ENCODE measurements around the gene TSPAN4.

The TSPAN4 gene

DNA sequence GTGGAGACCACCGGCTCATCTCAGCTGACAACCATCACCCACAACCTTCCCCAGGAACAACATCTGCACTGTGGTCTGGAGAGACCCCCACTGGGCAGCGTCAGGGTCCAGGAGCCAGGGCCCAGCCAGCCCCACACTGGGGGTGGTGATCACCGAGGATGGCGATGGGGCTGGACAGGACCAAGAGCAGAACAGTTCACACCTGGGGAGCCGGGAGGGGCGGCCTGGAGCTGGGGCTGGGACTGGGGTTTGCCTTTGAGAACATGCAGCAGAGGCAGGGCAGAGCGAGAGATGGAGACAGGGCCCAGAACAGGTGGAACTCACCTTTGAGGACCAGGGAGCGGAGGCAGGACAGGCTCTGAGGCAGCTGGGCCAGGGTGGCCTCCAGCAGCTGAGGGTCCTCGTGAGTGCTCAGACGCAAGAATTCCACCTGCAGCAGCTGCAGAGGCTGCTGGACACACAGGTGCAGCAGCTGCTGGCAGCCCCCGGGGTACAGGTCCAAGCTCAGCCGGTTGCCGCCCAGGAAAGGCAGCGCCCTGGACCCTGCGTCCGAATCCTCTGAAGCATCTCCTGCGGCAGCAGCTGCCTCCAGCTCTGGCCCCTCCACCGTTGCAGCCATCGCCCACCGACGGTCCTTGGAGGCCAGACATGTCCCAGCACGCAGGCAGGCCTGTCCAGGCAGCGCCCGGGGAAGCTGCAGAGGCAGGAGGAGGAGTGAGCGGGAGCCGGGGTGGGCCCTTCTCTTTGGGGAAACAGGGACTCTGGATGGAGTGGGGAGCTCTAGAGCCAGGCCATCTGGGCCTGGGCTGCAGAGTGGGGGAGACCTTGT lies 38.7 kb upstream of the TSPAN4 start:
- DNase-seq = no peak

GRCh38 chr11:804599-804964 lies 38.1 kb upstream of the TSPAN4 start:
- DNase-seq = no peak

DNA sequence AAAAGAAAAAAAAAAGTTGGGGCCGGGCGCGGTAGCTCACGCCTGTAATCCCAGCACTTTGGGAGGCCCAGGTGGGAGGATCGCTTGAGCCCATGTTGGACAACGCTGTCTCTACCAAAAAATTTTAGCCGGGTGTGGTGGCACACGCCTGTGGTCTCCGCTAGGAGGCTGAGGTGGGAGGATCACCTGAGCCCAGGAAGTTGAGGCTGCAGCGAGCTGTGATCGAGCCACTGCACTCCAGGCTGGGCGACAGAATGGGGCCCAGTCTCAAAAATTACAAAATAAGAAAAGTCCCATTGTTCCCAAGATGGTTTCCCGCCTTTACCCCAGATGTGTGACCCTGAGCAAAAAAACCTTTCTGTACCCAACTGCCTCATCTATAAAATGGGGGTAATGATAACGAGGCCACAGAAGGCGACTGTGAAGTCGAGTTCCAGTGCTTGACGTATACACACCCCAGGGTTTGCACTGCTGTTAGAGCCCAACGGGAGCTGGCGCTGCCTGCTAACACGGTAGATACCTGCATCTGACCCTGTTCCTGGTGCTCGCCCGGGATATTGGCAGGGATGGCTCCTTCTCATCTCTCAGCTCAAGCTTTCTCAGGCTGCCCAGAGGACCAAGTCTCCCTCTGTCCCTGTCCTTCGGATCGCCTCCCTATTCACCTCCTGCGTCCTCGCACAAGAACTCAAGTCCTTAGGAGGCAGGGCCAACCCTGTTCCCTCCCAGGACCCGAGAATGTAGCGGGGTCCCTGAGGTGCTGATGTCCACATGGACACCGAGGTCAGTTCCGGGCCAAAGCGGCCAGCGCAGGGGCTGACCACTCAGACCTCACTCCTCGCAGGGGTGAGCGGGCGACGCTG lies 34.0 kb upstream of the TSPAN4 start:
- DNase-seq = peak in 5 of 51 donors; percentile 69 to 88 (median 77)

GRCh38 chr11:809287-810039 lies 33.2 kb upstream of the TSPAN4 start, which contains the start of gene RPLP2:
TSS of gene RPLP2 (plus strand) at chr11:809967. CDS start at chr11:810235, 268 bp downstream.
- DNase-seq = peak; percentile 86 to 100 (median 97)

- DNase-seq = no peak
Observed at GRCh38 chr11:810040-810567, 32.5 kb upstream of the TSPAN4 start.

- no peak for DNase-seq
Observed at GRCh38 chr11:811446-812245, 31.0 kb upstream of the TSPAN4 start.

DNA sequence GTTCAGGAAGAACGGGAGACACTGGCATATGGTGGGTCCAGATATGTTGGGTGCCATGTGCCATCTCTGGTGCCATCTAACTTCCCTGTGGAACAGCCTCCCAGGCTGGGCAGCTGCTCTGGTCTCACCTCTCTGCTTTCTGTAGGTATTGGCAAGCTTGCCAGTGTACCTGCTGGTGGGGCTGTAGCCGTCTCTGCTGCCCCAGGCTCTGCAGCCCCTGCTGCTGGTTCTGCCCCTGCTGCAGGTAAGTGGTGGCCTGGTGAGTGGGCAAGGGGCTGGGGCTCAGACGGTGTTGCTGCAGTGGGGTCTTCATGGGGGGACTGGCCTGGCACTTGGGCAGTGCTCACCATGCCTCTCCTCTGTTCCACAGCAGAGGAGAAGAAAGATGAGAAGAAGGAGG lies 30.3 kb upstream of the TSPAN4 start:
- no peak for DNase-seq

DNA sequence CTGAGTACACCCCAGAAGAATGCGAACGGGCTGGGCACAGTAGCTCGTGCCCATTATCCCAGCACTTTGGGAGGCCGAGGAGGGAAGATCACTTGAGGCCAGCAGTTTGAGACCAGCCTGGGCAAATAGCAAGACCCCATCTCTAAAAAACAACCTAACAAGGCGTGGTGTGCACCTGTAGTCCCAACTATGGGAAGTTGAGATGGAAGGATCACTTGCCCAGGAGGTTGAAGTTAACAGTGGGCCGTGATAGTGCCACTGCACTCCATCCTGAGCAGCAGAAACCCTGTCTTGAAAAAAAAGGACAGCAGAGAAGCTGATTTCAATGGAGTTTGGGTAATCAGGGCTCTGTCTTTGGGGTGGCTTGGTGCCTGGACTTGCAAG lies 29.6 kb upstream of the TSPAN4 start:
- DNase-seq = no peak

DNA sequence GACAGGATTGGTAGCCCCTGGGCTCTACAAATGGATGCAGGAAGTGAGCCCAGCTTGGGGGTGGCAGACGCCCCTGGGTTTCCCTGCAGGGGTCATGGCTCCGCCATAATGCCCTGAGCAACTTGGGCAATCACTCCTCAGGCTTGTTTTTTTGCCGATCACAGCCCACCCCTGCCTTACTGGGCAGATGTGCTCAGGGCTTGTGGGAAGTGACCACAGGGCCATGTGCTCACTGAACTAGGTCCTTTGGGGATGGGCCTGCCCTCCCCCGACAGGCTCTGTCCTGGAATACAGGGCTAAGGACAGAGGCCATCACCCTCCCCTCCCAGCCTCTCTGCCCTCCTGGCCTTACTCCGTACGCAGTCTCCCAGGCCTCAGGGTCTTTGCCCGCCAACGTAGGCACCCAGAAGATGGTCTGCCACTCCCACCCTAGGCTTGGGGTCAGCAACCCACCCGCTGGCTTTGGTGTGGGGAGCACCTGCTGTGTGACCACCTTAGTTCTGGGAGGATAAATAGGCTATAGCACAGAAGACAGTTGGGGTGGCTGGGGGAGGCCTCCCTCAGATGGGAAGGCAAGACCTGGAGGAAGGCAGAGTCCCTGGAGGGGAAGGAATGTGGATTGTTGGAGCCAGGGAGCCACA lies 29.1 kb upstream of the TSPAN4 start:
- DNase-seq = no peak

DNA sequence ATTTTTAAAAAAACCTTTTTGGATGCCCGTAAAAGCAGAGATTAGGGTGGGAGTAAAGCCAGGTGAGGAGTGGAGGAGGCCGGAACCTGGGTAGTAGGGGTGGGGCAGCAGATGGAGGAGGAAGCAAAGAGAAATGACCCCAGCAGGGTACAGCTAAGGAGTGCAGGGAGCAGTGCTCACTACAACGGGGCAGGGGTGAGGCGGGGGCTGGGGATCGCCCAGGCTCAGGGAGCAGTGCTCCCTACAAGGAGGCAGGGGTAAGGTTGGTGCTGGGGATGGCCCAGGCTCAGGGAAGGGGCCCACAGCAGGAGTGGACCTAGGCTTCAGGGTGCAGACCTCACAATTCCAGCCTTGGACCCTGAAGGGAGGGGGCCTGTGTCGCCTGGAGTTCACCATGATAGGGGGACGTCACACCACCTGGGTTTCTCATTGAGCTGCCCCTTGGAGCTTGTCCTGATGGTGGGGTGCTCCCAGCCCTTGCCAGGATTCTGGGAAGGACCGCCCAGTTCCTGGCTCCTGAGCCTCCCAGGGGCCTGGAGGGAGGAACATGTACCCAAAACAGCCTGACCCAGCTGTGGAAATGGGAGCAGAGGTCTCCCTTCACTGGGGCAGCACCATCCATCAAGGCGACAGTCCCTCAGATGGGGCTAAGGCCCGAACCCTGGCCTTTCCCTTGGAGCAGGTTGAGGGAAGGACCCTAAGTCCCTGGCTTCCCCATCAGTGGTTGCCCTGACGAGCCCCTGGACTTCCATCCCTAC lies 26.8 kb upstream of the TSPAN4 start:
- DNase-seq = no peak

DNA sequence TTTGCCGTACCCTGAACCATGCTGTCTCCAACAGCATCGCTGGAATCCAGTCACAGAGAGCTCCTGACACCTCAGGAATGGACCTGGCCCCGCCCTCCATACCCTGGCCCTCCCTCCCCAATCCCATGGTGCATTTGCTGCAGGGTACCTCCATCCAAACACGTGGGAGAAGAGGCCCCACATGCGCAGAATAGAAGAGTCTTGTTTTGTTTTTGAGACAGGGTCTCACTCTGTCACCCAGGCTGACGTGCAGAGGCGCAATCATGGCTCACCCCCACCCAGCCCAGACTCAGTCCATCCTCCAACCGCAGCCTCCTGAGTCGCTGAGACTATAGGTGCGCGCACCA lies 26.2 kb upstream of the TSPAN4 start:
- no peak for DNase-seq

DNA sequence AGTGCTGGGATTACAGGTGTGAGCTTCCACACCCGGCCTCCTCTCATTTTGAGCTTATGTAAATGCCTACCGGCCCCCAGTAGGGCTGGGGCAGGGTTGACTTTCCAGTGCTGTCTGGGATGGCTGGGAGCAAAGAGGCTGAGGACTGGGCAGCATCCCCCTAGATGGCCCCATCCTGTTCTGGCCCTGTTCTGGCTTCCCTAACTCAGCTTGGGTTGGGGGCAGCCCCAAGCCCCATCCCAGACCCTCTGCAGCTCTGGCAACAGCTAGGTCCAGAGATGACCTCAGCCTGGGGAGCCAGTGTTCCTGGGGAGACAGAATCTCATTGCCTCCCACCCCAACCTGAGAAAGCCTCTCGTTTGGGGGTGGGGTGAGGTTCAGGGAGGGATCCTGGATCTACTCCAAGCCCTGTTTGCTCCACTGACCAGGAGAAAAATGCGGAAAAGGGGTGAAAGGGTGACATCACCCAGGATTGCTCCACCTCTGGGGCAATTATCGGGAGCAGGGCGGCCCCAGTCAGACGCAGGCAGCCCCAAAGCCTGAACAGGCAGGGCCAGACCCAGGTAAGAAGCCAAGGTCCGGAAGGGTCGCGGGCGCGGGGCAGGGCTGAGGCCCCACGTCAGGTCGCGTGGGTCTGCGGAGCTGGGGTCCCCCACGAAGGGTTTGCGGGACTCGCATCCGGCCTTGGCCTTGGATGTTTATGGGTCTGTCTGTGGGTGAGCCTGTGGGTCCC lies 24.1 kb upstream of the TSPAN4 start, which contains the start of gene PNPLA2:
Gene PNPLA2, plus strand, starts transcription at position 519 of the 733 bp plus-strand sequence. CDS start 805 bp downstream, outside the sequence.
- no peak for DNase-seq

GRCh38 chr11:819129-819931 lies 23.3 kb upstream of the TSPAN4 start:
- DNase-seq = peak in 50 of 51 donors; percentile 32 to 95 (median 84)

GRCh38 chr11:819943-820649 lies 22.6 kb upstream of the TSPAN4 start:
- DNase-seq = peak in 37 of 51 donors; percentile 22 to 75 (median 58)

DNA sequence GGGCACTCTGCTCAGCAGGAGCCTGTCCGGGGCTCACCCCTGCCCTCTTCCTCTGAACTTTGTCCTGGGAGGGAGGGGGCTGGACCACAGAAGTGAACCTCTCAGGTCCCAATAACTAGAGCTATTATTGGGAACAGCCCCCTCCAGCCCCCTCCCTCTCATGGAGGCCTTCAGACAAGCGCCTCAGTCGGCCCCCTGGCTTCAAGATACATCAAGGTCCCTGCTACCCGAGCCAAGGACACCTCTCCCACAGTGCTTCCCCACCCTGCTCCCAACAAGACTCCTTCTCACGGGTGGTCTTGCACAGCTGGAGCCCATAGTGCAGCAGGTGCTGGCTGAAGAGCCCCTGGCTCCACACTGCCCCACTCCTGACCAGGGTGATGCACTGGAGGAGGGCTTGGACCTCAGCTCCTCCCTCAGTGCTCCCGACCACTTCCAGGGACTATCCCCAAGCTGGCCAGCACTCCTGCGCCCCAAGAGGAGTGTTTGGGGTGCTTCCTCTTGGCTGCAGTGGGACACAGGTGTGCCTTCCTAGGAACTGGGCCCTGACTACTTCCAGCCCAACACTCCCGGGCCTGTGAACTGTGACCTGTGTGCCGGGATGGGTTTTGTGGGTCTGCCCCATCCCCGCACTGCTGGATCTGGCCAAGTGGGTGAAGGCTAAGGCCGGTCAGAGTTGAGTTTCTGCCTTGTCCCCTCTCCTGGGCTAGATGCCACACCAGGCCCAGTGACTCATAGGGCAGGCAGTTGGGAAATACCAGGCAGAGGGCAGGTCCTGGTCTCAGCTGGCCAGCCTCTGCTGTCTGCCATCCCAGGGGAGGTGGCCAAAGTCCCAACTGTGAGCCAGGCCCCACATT lies 21.8 kb upstream of the TSPAN4 start:
- peak in 16 of 51 donors; percentile 19 to 82 (median 52) for DNase-seq

All from hypothalamus (tissue), 51 donors.